Liver (tissue), 9 donors: ENCODE measurements around the gene CPA5. TPM values are rescaled to one million over a fixed set of nuclear protein-coding genes. Genes with fewer than 3 reads are reported as not detected.

Source experiments
- DNase-seq: peaks from one replicate; pipeline ENCODE4 v3.0.0-alpha.2; 2017; ENCODE audit warnings: low spot score
- H3K27ac ChIP-seq, 2 donors: one replicate each; pipeline ENCODE4 v1.7.0; 2013; ENCODE audit warnings: inconsistent platforms in 2 of 2, low read length in 2 of 2, control low read depth in 1 of 2, low read depth in 1 of 2, mild to moderate bottlenecking in 1 of 2
- H3K27me3 ChIP-seq, 4 donors: one replicate each; pipeline versions ENCODE4 v1.6.1 to v1.7.0; 2013; ENCODE audit warnings: low read length in 3 of 4, inconsistent platforms in 1 of 4, mild to moderate bottlenecking in 1 of 4, moderate library complexity in 1 of 4; ENCODE audit not compliant: control insufficient read depth in 4 of 4, insufficient read depth in 4 of 4
- H3K36me3 ChIP-seq, 4 donors: one replicate each; pipeline versions ENCODE4 v1.6.1 to v1.7.0; 2013; ENCODE audit warnings: low read length in 3 of 4, mild to moderate bottlenecking in 3 of 4, low read depth in 1 of 4, moderate library complexity in 1 of 4; ENCODE audit not compliant: control insufficient read depth in 4 of 4, insufficient read depth in 3 of 4
- H3K4me1 ChIP-seq, 4 donors: one replicate each; pipeline versions ENCODE4 v1.6.1 to v1.7.0; 2013; ENCODE audit warnings: low read length in 3 of 4, mild to moderate bottlenecking in 3 of 4, moderate library complexity in 1 of 4; ENCODE audit not compliant: control insufficient read depth in 4 of 4, insufficient read depth in 4 of 4
- H3K4me3 ChIP-seq, 3 donors: one replicate each; pipeline versions ENCODE4 v1.6.1 to v1.7.0; 2013; ENCODE audit warnings: low read length in 3 of 3, control low read depth in 1 of 3, low read depth in 1 of 3, mild to moderate bottlenecking in 1 of 3
- H3K9ac ChIP-seq, 2 donors: one replicate each; pipeline ENCODE4 v1.7.0; 2013; ENCODE audit warnings: low read length in 2 of 2, mild to moderate bottlenecking in 2 of 2, moderate library complexity in 2 of 2, control low read depth in 1 of 2, low read depth in 1 of 2
- H3K9me3 ChIP-seq, 4 donors: one replicate each; pipeline versions ENCODE4 v1.6.1 to v1.7.0; 2013; ENCODE audit warnings: low read length in 3 of 4; ENCODE audit not compliant: control insufficient read depth in 4 of 4
- EGR1 ChIP-seq, 2 donors: IDR thresholded peaks; 2 replicates each; pipeline ENCODE4 v1.6.1; 2016 to 2018; ENCODE audit warnings: antibody characterized with exemption in 2 of 2, low read depth in 2 of 2
- FOXA1 ChIP-seq: IDR thresholded peaks from 2 replicates; pipeline ENCODE4 v1.6.1; 2016; ENCODE audit warnings: antibody characterized with exemption
- FOXA2 ChIP-seq: IDR thresholded peaks from 2 replicates; pipeline ENCODE4 v1.6.1; 2016; ENCODE audit warnings: antibody characterized with exemption
- GABPA ChIP-seq, 2 donors: IDR thresholded peaks in 1 of 2; conservative IDR thresholded peaks in 1 of 2; 2 replicates each; pipeline ENCODE4 v1.6.1; 2016; ENCODE audit warnings: antibody characterized with exemption in 2 of 2, mild to moderate bottlenecking in 1 of 2, moderate library complexity in 1 of 2
- HNF4G ChIP-seq: IDR thresholded peaks from 2 replicates; pipeline ENCODE4 v1.6.1; 2016; ENCODE audit warnings: antibody characterized with exemption
- JUND ChIP-seq, 2 donors: IDR thresholded peaks; 2 replicates each; pipeline ENCODE4 v1.6.1; 2016; ENCODE audit warnings: antibody characterized with exemption in 2 of 2
- NR2F2 ChIP-seq: IDR thresholded peaks from 2 replicates; pipeline ENCODE4 v1.6.1; 2016; ENCODE audit warnings: antibody characterized with exemption
- RAD21 ChIP-seq, 2 donors: IDR thresholded peaks; 2 replicates each; pipeline ENCODE4 v1.6.1; 2016; ENCODE audit warnings: antibody characterized with exemption in 2 of 2, mild to moderate bottlenecking in 2 of 2
- RXRA ChIP-seq, 2 donors: IDR thresholded peaks; 2 replicates each; pipeline ENCODE4 v1.6.1; 2017 to 2018; ENCODE audit warnings: antibody characterized with exemption in 2 of 2, mild to moderate bottlenecking in 1 of 2
- SP1 ChIP-seq: IDR thresholded peaks from 2 replicates; pipeline ENCODE4 v1.6.1; 2018; ENCODE audit warnings: antibody characterized with exemption, mild to moderate bottlenecking
- TAF1 ChIP-seq: conservative IDR thresholded peaks from 2 replicates; pipeline ENCODE4 v1.6.1; 2016; ENCODE audit warnings: antibody characterized with exemption, mild to moderate bottlenecking
- YY1 ChIP-seq: IDR thresholded peaks from 2 replicates; pipeline ENCODE4 v1.6.1; 2016; ENCODE audit warnings: antibody characterized with exemption, mild to moderate bottlenecking
- WGBS: extraction: QIAGEN DNeasy Blood & Tissue Kit; methylation state at CpG from one replicate; pipeline ENCODE4 v1.1.7; 2013; 5-methylcytosine and 5-hydroxymethylcytosine counted together
- polyA plus RNA-seq, 2 donors: library from polyadenylated mRNA; stranded (reverse) in 1 of 2; unstranded in 1 of 2; fragments of 200-250 nt in 1 of 2; fragments of >200 nt in 1 of 2; fragmentation: Nextera tagmentation in 1 of 2; extraction: Ambion mirVana in 1 of 2; gene quantifications; one replicate each; pipeline versions ENCODE4 v1.2.1 to v1.2.3, GENCODE V29; 2013 to 2015
- total RNA-seq, 2 donors: library from RNA; depleted of rRNA; stranded (reverse); fragments of >200 nt; gene quantifications; one replicate each; pipeline ENCODE4 v1.2.3, GENCODE V29; 2014
- TF ChIP-seq, protein P1 (sequence below): IDR thresholded peaks from 2 replicates; pipeline ENCODE4 v1.6.1; 2016; ENCODE audit warnings: antibody characterized with exemption
- TF ChIP-seq, protein P2 (sequence below): fragments of 150-350 bp; IDR thresholded peaks from 2 replicates; pipeline ENCODE4 v1.5.1; 2017; ENCODE audit warnings: improper control_type of control experiment, low read depth, low read length; ENCODE audit not compliant: missing input control
- TF ChIP-seq, protein P3 (sequence below): IDR thresholded peaks from 2 replicates; pipeline ENCODE4 v1.6.1; 2016; ENCODE audit warnings: antibody characterized with exemption
- TF ChIP-seq, protein P4 (sequence below): IDR thresholded peaks from 2 replicates; pipeline ENCODE4 v1.6.1; 2016; ENCODE audit warnings: antibody characterized with exemption, mild to moderate bottlenecking
- donor health status: healthy.
- donor health status: healthy.
- donor health status: healthy.
- donor health status: healthy.
- donor health status: healthy.

Gene CPA5
- total and polyA plus RNA-seq, 4 donors = 0.33 TPM; not detected in 3

DNA sequence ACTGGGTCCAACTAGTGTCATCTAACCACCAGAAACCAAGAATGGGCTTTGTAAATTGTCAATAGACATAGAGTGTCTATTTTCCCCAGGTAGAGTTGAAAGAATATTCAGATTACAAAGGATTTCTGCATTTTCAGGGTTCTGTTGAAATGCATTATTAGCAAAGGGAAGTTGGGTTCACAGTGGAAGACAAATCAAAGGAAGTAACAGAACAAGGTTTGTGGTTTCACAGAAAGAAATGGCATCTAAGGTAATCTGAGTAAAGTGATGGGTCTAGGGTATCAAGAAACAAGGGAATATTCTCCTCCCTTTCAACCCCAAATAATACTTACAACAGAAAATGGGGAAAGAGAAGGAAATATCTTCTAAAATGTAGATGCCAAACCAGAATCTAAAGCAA is 70.4 kb downstream of the CPA5 start:
- no peak overlapping the region for H3K4me3 ChIP-seq
- no peaks in the 10 kb centered on the region for H3K27me3 ChIP-seq
- DNase-seq = no peak
- H3K9ac ChIP-seq = no peak overlapping the region
- TF ChIP-seq, protein P1, sequence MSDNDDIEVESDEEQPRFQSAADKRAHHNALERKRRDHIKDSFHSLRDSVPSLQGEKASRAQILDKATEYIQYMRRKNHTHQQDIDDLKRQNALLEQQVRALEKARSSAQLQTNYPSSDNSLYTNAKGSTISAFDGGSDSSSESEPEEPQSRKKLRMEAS = no peak
- TF ChIP-seq RXRA (IDR thresholded peaks at IDR 0.05) (no peak), FOXA1 (no peak), SP1 (no peak), JUND (IDR thresholded peaks at IDR 0.05) (no peak), EGR1 (IDR thresholded peaks at IDR 0.05; ENCODE audit: low read depth in 2 of 2) (no peak), GABPA (IDR thresholded peaks at IDR 0.05 in 1 of 2, conservative IDR thresholded peaks at IDR 0.05 in 1 of 2) (no peak), FOXA2 (no peak), NR2F2 (no peak), RAD21 (IDR thresholded peaks at IDR 0.05) (no peak), HNF4G (no peak), TAF1 (no peak)
- TF ChIP-seq, protein P2, sequence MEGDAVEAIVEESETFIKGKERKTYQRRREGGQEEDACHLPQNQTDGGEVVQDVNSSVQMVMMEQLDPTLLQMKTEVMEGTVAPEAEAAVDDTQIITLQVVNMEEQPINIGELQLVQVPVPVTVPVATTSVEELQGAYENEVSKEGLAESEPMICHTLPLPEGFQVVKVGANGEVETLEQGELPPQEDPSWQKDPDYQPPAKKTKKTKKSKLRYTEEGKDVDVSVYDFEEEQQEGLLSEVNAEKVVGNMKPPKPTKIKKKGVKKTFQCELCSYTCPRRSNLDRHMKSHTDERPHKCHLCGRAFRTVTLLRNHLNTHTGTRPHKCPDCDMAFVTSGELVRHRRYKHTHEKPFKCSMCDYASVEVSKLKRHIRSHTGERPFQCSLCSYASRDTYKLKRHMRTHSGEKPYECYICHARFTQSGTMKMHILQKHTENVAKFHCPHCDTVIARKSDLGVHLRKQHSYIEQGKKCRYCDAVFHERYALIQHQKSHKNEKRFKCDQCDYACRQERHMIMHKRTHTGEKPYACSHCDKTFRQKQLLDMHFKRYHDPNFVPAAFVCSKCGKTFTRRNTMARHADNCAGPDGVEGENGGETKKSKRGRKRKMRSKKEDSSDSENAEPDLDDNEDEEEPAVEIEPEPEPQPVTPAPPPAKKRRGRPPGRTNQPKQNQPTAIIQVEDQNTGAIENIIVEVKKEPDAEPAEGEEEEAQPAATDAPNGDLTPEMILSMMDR = no peak
- TF ChIP-seq, protein P3, sequence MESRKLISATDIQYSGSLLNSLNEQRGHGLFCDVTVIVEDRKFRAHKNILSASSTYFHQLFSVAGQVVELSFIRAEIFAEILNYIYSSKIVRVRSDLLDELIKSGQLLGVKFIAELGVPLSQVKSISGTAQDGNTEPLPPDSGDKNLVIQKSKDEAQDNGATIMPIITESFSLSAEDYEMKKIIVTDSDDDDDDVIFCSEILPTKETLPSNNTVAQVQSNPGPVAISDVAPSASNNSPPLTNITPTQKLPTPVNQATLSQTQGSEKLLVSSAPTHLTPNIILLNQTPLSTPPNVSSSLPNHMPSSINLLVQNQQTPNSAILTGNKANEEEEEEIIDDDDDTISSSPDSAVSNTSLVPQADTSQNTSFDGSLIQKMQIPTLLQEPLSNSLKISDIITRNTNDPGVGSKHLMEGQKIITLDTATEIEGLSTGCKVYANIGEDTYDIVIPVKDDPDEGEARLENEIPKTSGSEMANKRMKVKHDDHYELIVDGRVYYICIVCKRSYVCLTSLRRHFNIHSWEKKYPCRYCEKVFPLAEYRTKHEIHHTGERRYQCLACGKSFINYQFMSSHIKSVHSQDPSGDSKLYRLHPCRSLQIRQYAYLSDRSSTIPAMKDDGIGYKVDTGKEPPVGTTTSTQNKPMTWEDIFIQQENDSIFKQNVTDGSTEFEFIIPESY = no peak
- no peak overlapping the region for H3K27ac ChIP-seq
- H3K36me3 ChIP-seq = no peaks in the 10 kb centered on the region
- H3K9me3 ChIP-seq = no peaks in the 10 kb centered on the region
- peaks cover 0 to 1% (median 0%) of the 10 kb centered on the region in 4 donors for H3K4me1 ChIP-seq

DNA sequence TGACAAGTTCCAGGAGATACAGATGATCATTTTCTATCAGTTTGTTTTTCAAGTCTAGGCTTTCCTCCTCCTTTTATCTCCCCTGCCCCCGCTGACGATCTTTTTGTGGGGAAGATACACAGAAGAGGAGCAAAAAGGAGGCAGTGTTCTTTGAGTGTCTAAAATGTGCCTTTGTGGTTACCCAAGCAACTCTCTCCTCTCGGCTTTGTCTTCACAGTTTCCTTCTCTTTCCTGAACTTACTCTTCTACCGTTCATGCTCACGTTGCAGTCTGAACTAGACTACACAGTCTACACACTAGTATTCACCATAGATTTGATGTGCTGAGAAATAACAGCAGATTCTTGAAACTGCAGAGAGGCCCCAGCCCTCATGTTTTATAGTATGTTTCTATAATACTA is 72.6 kb downstream of the CPA5 start:
- Histone ChIP-seq H3K36me3 (no peaks in the 10 kb centered on the region), H3K9me3 (no peaks in the 10 kb centered on the region), H3K9ac (no peak overlapping the region), H3K27me3 (no peaks in the 10 kb centered on the region), H3K27ac (no peak overlapping the region), H3K4me3 (no peak overlapping the region), H3K4me1 (peaks cover 0 to 1% (median 0%) of the 10 kb centered on the region in 4 donors)
- no peak for TF ChIP-seq HNF4G
- TF ChIP-seq JUND (IDR thresholded peaks at IDR 0.05) = no peak
- no peak for DNase-seq
- WGBS = 77% methylated on average over 5 of the region's 5 CpGs

DNA sequence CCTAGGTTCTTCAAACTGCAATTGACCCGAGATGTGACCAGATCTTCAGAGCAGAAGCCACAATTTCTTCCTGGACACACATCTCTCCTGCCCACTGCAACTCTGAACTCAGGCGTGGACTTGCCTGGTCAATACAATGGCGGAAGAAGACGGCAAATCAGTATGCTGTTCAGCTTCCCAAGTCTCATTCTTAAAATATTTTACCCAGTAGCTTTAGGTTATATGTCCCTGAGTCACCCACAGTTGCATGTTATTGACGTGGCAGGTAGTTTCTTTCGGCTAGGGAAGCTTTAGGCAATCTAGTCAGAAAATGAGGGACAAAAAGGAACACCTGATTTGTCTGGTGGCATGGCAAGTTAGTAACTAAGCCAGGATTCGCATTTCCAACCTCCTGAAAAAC is 73.7 kb downstream of the CPA5 start:
- H3K4me1 ChIP-seq = peaks cover 0 to 1% (median 0%) of the 10 kb centered on the region in 4 donors
- H3K27ac ChIP-seq = no peak overlapping the region
- 96% methylated on average over 7 of the region's 7 CpGs for WGBS
- H3K9me3 ChIP-seq = no peaks in the 10 kb centered on the region
- no peaks in the 10 kb centered on the region for H3K36me3 ChIP-seq
- no peak overlapping the region for H3K4me3 ChIP-seq
- TF ChIP-seq, protein P4, sequence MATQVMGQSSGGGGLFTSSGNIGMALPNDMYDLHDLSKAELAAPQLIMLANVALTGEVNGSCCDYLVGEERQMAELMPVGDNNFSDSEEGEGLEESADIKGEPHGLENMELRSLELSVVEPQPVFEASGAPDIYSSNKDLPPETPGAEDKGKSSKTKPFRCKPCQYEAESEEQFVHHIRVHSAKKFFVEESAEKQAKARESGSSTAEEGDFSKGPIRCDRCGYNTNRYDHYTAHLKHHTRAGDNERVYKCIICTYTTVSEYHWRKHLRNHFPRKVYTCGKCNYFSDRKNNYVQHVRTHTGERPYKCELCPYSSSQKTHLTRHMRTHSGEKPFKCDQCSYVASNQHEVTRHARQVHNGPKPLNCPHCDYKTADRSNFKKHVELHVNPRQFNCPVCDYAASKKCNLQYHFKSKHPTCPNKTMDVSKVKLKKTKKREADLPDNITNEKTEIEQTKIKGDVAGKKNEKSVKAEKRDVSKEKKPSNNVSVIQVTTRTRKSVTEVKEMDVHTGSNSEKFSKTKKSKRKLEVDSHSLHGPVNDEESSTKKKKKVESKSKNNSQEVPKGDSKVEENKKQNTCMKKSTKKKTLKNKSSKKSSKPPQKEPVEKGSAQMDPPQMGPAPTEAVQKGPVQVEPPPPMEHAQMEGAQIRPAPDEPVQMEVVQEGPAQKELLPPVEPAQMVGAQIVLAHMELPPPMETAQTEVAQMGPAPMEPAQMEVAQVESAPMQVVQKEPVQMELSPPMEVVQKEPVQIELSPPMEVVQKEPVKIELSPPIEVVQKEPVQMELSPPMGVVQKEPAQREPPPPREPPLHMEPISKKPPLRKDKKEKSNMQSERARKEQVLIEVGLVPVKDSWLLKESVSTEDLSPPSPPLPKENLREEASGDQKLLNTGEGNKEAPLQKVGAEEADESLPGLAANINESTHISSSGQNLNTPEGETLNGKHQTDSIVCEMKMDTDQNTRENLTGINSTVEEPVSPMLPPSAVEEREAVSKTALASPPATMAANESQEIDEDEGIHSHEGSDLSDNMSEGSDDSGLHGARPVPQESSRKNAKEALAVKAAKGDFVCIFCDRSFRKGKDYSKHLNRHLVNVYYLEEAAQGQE = no peak
- TF ChIP-seq HNF4G (no peak), RAD21 (IDR thresholded peaks at IDR 0.05) (no peak), YY1 (no peak), EGR1 (IDR thresholded peaks at IDR 0.05; ENCODE audit: low read depth in 2 of 2) (no peak)
- H3K27me3 ChIP-seq = no peaks in the 10 kb centered on the region
- no peak for DNase-seq
- H3K9ac ChIP-seq = no peak overlapping the region
